ENCODE results near the gene HOXA13. TPM values are rescaled to one million over a fixed set of nuclear protein-coding genes. Genes with fewer than 3 reads are reported as not detected.
A peak's percentile ranks its signal among the peaks of the same experiment; 100 is the strongest.

Gene HOXA13
- total and polyA plus RNA-seq, 10 of the 15 experiments (the other 5 are each of a cell fraction or from before 2014, with no cell fraction given) = not detected

GRCh38 chr7:27173956-27174873, 25.7 kb downstream of the HOXA13 start, which contains the start of gene HOXA10:
TSS of gene HOXA10 (minus strand) at chr7:27174320. CDS start at chr7:27174306, 14 bp downstream.
- ChIA-PET POLR2A (no interaction called here), RAD21 (ENCODE audit: unreplicated experiment) (no interaction called here), SMC1A (ENCODE audit: uncharacterized antibody, unreplicated experiment) (no interaction called here), CTCF (no interaction called here)
- WGBS (ENCODE audit: insufficient coverage, insufficient replicate concordance, low lambda C conversion rate, missing lambda C conversion rate) = 72% methylated on average over 64 of the region's 82 CpGs
- H3K4me1 ChIP-seq (ENCODE audit: control insufficient read depth, insufficient read depth, low read length) = no peaks in the 10 kb centered on the region
- H3K27ac ChIP-seq (ENCODE audit: control insufficient read depth, insufficient read depth) = no peak within 1 kb of the TSS
- H3K27me3 ChIP-seq (replicated peaks in 1 of 2; ENCODE audit: control insufficient read depth in 2 of 2, insufficient read depth in 2 of 2, low read length in 1 of 2) = peaks cover 16 to 22% of the 10 kb centered on the region in 2 experiments
- no peak within 1 kb of the TSS for H2AFZ ChIP-seq (ENCODE audit: control insufficient read depth, low read depth, low read length)
- H3K4me3 ChIP-seq = no peak within 1 kb of the TSS
- H3K9ac ChIP-seq (ENCODE audit: control insufficient read depth, insufficient read depth, low read length) = no peak within 1 kb of the TSS
- H3K36me3 ChIP-seq (ENCODE audit: control insufficient read depth in 2 of 2, insufficient read depth in 2 of 2, low read length in 1 of 2) = no peaks in the 10 kb centered on the region; a peak in 1 of 4 replicates
- no TSS peak for BruUV-seq (replicated peaks)
- no peak for FAIRE-seq
- no peak for DNase-seq (ENCODE audit: low read depth, low spot score)
- ATAC-seq = no peak
- intact Hi-C loops (cut with micrococcal nuclease; ENCODE audit: unreplicated experiment) = no loop called here
- H3K9me3 ChIP-seq (replicated peaks; ENCODE audit: control insufficient read depth, insufficient read depth, low read length) = no peaks in the 10 kb centered on the region; the same call in 2 of the 3 replicates
- H3K79me2 ChIP-seq (ENCODE audit: control insufficient read depth, insufficient read depth, low read length) = no peaks in the 10 kb centered on the region
- no peak for TF ChIP-seq ZBTB40 (IDR thresholded peaks at IDR 0.05; ENCODE audit: borderline replicate concordance)
- no peak for TF ChIP-seq POLR2AphosphoS5 (IDR thresholded peaks at IDR 0.05; ENCODE audit: low read length)
- no peaks in the 10 kb centered on the region for H4K20me1 ChIP-seq (ENCODE audit: control insufficient read depth, insufficient read depth)
- 0 out of 2 replicates have a peak within 1 kb of the TSS, but pooled peaks have one; percentile 3 for H3K4me2 ChIP-seq (ENCODE audit: control insufficient read depth, insufficient read depth)
- in situ Hi-C loops (cut with MboI) = loop anchor here (25.0 kb wide), 1 partner anchor 1087 kb away; no protein-coding TSS in a partner anchor
